ENCODE measurements around the gene S100A8.

The S100A8 gene

DNA sequence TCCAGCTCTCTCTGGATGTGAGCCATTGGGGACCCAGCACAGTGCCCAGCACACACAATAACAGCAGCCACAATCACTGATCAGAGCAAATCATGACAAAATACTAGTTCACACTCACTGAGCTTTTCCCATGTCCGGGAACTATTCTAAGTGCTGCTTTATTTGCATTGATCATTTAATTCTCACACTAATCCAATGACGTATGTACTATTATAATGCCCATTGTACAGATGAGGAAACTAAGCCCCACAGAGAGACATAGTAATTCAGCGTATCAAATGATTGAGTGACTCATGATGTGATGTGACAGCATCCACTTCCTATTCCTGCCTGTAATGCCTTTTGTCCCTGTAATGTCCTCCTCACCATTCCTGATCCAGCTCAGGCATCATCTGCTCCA, 1.9 kb upstream of the S100A8 start:
- no peak for DNase-seq (ENCODE audit: low read depth)

GRCh38 chr1:153392258-153392657, 1.4 kb upstream of the S100A8 start:
- DNase-seq (ENCODE audit: low read depth) = no peak

GRCh38 chr1:153389973-153390879, 647 bp downstream of the S100A8 start:
- no peak for DNase-seq (ENCODE audit: low read depth)

GRCh38 chr1:153389401-153389800, 1.5 kb downstream of the S100A8 start:
- DNase-seq (ENCODE audit: low read depth) = no peak

DNA sequence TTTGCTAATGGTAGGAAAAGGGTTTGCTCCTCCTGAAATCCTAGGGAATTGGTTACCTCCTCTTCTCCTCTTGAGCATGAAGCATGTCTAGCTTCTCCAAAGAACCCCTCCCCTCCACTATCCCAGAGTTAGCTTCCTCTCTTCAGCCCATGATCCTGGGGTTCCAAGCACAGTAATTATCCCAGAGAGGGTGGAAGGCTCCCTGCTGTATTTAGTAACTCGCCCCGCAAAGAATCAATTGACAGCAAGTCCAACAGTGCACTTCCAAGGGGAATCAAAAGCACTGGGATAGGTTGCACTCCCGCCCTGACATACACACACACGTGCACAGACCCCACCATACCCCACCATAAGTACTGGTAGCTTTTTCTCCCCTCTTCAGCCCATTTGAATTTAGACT, 3.1 kb downstream of the S100A8 start:
- DNase-seq (ENCODE audit: low read depth) = no peak

DNA sequence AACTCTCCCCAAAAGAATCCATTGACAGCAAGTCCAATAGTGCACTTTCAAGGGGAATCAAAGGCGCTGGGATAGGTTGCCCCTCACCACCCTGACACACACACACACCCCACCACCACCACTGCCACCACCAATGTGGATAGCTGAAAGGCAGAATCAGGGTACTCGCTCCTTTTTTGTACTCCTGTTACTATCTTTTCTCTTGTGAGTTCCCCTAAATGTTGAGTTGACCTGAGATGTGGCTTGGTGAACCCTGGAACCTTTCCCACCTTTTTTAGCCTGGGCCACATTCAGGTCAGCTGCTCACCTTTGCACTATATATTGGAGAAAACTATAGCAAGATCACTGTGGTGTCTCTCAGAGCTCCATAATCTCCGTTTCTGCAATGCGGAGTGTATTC, 3.9 kb downstream of the S100A8 start:
- DNase-seq (ENCODE audit: low read depth) = no peak

- DNase-seq (ENCODE audit: low read depth) = no peak
These were observed 4.4 kb downstream of the S100A8 start for GRCh38 chr1:153386500-153386901.

GRCh38 chr1:153384958-153385580, 5.8 kb downstream of the S100A8 start:
- no peak for DNase-seq (ENCODE audit: low read depth)

DNA sequence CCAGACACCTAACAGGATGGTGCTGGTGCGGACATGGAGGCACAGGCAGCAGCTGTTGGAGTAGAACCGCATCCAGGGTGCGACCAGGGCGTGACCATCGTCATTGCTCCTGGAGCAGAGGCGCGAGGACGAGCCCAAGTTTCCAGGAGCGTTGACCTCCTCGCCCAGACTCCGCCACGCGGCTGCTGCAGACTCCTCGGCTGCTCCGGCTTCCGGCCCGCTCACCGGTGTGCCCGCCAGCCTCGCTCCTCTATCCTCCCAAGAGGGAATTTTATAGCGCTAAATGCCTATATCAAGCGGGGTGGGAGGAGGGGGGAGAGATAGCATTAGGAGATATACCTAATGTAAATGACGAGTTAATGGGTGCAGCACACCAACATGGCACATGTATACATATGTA, 10.2 kb downstream of the S100A8 start:
- no peak for DNase-seq (ENCODE audit: low read depth)

GRCh38 chr1:153379591-153379990, 11.3 kb downstream of the S100A8 start:
- no peak for DNase-seq (ENCODE audit: low read depth)

GRCh38 chr1:153375511-153375910, 15.4 kb downstream of the S100A8 start, which contains the start of gene S100A12:
Gene S100A12, minus strand, starts transcription at chr1:153375621. Its CDS starts 1,029 bp downstream, at chr1:153374592.
- no peak for DNase-seq (ENCODE audit: low read depth)

GRCh38 chr1:153374071-153374470, 16.8 kb downstream of the S100A8 start:
- DNase-seq (ENCODE audit: low read depth) = no peak

DNA sequence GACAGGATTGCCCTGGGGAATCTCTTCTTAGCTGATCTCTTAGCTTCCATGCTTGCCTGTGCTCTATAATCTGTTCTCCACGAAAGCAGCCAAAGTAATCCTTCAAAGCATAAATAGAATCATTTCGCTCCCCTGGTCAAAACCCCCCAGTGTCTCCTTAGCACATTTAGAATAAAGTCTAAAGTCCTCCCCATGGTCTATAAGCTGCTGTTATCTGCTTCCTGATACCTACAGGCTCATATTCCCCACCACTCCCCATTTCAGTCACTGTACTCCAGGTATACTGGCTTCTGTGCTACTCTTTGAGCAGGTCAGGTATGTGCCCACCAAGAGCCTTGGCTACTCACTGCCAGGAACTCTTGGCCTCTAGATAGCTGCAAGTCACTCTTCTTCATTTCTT, 18.3 kb downstream of the S100A8 start:
- DNase-seq (ENCODE audit: low read depth) = no peak

DNA sequence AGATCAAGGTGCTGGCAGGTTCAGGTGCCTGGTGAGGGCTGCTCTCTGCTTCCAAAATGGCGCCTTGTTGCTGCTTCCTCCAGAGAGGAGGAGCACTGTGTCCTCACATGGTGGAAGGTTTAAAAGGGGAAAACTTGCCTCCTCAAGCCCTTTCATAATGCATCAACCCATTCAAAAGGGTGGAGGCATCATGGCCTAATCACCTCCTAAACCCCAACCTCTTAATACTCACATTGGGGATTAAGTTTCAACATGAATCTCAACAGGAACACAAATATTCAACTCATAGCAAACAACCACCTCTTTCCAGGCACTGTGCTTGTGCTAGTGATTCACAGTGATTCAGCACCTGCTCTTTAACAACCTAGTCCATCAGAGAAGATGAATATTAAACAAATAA, 19.6 kb downstream of the S100A8 start:
- DNase-seq (ENCODE audit: low read depth) = no peak

- no peak for DNase-seq (ENCODE audit: low read depth)
These were observed 20.7 kb downstream of the S100A8 start for GRCh38 chr1:153370146-153370545.

GRCh38 chr1:153368495-153368894, 22.4 kb downstream of the S100A8 start:
- no peak for DNase-seq (ENCODE audit: low read depth)

DNA sequence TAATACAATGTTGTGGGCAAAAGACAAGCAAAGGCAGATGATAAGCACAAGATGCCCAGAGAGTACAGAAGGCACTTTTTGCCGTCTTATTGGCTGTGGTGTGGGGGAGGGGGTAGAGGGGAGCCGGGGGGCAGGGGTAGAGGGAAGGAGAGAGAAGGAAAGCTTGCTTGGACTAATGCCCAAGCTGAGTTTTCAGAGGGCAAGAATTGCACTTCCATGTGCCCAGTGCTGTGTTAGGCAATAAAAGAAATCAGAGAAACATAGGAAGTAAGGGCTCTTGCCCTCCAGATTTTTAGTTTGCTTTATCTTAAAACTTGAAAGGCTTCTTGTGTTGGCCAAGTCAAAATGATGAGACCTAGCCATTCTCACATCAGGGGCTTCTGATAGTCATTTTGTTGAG, 23.8 kb downstream of the S100A8 start:
- no peak for DNase-seq (ENCODE audit: low read depth)

GRCh38 chr1:153366261-153366660, 24.6 kb downstream of the S100A8 start:
- no peak for DNase-seq (ENCODE audit: low read depth)

- DNase-seq (ENCODE audit: low read depth) = no peak
These were observed 25.2 kb downstream of the S100A8 start for GRCh38 chr1:153365696-153366095.

GRCh38 chr1:153364766-153365666, 25.9 kb downstream of the S100A8 start:
- DNase-seq (ENCODE audit: low read depth) = no peak

DNA sequence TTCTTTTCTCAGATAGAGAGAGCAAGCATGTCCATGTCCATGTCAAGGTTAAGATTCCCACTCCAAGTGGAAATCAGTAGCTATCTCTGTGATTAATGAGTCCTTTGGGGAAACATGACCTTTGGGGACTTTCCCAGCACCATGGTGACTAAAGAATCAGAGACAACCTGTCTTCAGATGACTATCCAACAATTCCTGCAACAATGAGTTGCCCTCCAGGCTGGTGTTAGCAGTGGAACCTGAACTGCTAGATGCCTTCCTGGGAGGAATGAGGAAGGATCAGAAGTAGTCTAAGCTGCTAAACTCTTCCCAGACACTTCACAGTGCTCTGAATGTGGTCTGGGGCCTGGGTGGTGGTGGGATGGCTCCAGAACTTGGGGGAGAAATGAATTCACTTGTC, 26.7 kb downstream of the S100A8 start:
- DNase-seq (ENCODE audit: low read depth) = no peak

GRCh38 chr1:153363641-153364040, 27.2 kb downstream of the S100A8 start:
- DNase-seq (ENCODE audit: low read depth) = no peak

Data from activated T-cell treated with anti-CD3 and anti-CD28 coated beads for 48 hours (primary cell).